ENCODE measurements around the gene SPSB2.

SPSB2 gene

DNA sequence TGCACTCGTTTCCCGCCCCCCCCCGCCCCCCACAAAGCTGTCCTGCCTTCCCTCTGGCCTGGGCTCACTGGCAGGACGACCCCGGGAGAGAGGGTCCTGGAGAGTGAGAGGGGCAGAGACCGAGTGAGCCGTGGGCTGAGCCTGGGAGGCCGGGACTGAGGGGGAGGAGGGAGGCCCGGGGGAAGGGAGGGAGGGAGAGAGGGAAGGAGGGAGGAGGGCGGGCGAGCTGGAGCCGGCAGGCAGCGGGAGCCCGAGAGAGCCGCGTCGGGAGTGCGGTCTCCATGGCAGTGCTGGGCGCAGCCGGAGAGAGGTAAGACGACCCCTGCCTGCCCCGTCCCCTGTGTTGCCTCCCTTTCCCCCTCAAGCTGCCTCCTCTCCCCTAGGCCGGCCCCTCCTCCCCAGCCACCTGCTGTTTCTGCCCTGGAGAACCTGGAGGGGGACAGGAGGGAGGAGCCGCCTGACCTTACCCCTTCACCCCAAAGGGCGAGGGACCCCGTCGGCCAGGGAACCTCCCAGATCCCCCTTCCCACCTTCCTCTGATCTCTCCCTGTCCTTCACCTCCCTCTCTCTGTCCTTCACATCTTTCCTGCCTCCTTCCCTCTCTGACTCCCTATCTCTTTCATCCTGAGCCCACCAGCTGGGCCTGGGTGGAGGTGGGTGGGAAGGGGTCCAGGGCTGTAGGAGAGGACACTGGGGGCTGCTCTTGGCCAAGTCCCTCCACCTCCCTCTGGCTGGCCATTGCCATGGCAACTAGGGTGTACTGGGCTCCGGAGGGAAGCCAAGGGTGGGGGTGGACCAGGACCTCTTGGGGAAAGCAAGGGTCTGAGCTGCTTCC is 51.3 kb downstream of the SPSB2 start, which contains the start of gene GPR162:
Gene GPR162, plus strand, starts transcription at position 231 of the 835 bp plus-strand sequence. CDS start 2,078 bp downstream, outside the sequence.
- in situ Hi-C loops (cut with MboI; ENCODE audit: low sequenced_read_pairs), result no loop called here

Data from hTERT RPE-1 (cell line).